ENCODE data around the gene ESYT3. TPM values are rescaled to one million over a fixed set of nuclear protein-coding genes. Genes with fewer than 3 reads are reported as not detected.
"Not testable (repeated sequence)": the region's sequence is repeated elsewhere in the genome, so short reads cannot be mapped to it uniquely, and the experiment has no call there.

ESYT3 gene
- total RNA-seq, 2 donors from 2014 or later, result 2.0 to 6.0 TPM

- intact Hi-C loops (cut with DNase I), result no loop called here
- 94 to 100% methylated on average over 3 of the region's 3 CpGs for WGBS, 2 donors
Measured at GRCh38 chr3:138449490-138449889, 15.1 kb downstream of the ESYT3 start.

GRCh38 chr3:138450181-138450580 is 15.8 kb downstream of the ESYT3 start:
- DNase-seq, result peak in 2 of 4 donors; percentile 42
- no peak for TF ChIP-seq POLR2A (IDR thresholded peaks at IDR 0.05)
- WGBS, 2 donors, result 50 to 56% methylated on average over 7 of the region's 7 CpGs
- intact Hi-C loops (cut with DNase I), result no loop called here
- Histone ChIP-seq H3K4me1 (peaks cover 6% of the 10 kb centered on the region), H3K36me3 (replicated peaks in 1 of 2; ENCODE audit: insufficient read depth in 1 of 2, low read depth in 2 of 2) (no peaks in the 10 kb centered on the region), H3K9me3 (no peaks in the 10 kb centered on the region), H3K4me3 (no peak overlapping the region), H3K27me3 (no peaks in the 10 kb centered on the region), H3K27ac (no peak overlapping the region)
- peak; percentile 50 for ATAC-seq

More at GRCh38 chr3:138449490-138449889, 15.1 kb downstream of the ESYT3 start:
- H3K36me3 ChIP-seq (replicated peaks in 1 of 2; ENCODE audit: insufficient read depth in 1 of 2, low read depth in 2 of 2), result no peaks in the 10 kb centered on the region
- DNase-seq, result no peak
- peaks cover 6% of the 10 kb centered on the region for H3K4me1 ChIP-seq
- H3K27me3 ChIP-seq, result no peaks in the 10 kb centered on the region
- H3K4me3 ChIP-seq, result no peak overlapping the region
- no peak for TF ChIP-seq POLR2A (IDR thresholded peaks at IDR 0.05)
- TF ChIP-seq CTCF (IDR thresholded peaks at IDR 0.05), result no peak
- H3K9me3 ChIP-seq, result no peaks in the 10 kb centered on the region
- no peak for ATAC-seq
- H3K27ac ChIP-seq, result no peak overlapping the region

DNA sequence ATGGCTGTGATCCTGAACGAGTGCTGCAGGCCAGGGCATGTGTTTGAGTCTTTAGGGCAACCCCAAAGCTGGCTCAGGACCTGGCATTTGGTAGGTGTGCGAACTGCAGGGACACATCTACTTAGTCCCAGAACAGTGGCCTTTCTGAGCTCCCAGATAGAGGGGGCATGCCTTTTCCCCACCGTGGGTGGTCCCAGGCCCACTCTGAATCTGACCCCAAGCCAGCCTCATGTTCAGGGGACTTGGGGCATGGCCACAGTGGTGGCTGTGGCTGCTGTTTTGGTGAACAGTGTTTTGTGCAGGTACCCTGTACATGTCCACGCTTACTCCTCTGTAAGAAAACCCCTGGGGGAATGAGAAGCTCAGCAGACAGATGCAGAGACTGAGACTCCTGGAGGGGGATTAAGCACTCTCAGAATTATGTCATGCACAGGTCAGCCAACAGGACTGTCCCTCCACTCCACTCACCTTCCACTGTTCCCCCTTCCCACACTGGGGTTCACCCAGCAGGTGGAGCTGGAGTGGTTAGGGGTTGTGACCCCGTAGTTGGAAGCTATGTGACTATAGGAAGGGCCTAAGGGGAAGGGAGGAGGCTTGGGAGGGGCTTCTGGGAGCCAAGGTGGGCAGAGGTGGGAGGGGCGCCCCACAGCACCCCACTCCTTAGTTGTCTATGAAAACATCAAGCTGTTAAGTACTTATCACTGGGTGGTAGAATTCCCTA is 16.4 kb downstream of the ESYT3 start:
- Histone ChIP-seq H3K4me1 (peaks cover 6% of the 10 kb centered on the region), H3K27ac (no peak overlapping the region), H3K9me3 (no peaks in the 10 kb centered on the region), H3K4me3 (no peak overlapping the region), H3K36me3 (replicated peaks in 1 of 2; ENCODE audit: insufficient read depth in 1 of 2, low read depth in 2 of 2) (no peaks in the 10 kb centered on the region), H3K27me3 (no peaks in the 10 kb centered on the region)
- TF ChIP-seq POLR2A (IDR thresholded peaks at IDR 0.05) (no peak), CTCF (IDR thresholded peaks at IDR 0.05) (no peak)
- DNase-seq, result no peak
- WGBS, 2 donors, result 86 to 89% methylated on average over 5 of the region's 6 CpGs
- no peak for ATAC-seq
- intact Hi-C loops (cut with DNase I), result no loop called here

DNA sequence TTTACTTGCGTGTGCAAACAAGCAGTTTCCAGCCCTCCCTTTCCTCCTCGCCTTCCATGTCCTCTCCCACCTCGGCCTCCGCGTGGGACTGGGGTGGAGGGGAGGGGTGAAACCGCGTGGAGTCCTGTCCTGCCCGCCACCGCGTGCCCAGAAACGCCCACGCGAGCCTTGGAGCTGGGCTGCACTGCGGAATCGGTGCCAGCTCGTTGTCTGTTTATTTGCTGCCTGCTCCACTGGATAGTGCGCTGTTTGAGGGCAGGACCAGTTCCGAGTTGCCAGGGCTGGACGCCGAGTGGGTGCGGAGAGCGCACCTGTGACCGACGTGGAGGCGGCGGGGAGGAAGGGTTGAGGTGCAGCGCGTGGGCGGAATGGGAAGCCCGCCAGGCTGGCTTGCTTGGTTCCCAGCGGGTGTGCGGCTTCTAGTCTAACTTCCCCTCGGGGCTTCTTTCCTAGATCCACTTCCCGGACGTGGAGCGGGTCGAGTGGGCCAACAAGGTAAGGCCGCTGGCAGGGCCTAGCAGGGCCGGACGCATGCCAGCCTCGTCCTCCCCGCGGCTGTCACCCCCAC is 17.3 kb downstream of the ESYT3 start:
- Histone ChIP-seq H3K4me3 (no peak overlapping the region), H3K27me3 (no peaks in the 10 kb centered on the region), H3K27ac (no peak overlapping the region), H3K9me3 (no peaks in the 10 kb centered on the region), H3K4me1 (peaks cover 6% of the 10 kb centered on the region), H3K36me3 (replicated peaks in 1 of 2; ENCODE audit: insufficient read depth in 1 of 2, low read depth in 2 of 2) (no peaks in the 10 kb centered on the region)
- no peak for DNase-seq
- no peak for TF ChIP-seq POLR2A (IDR thresholded peaks at IDR 0.05)
- intact Hi-C loops (cut with DNase I), result no loop called here
- no peak for ATAC-seq
- 91 to 92% methylated on average over 42 to 43 of the region's 43 CpGs for WGBS, 2 donors

- intact Hi-C loops (cut with DNase I), result no loop called here
- H3K27ac ChIP-seq, result no peak overlapping the region
- no peaks in the 10 kb centered on the region for H3K36me3 ChIP-seq (replicated peaks in 1 of 2; ENCODE audit: insufficient read depth in 1 of 2, low read depth in 2 of 2)
- ATAC-seq (no peak), DNase-seq (no peak)
- no peaks in the 10 kb centered on the region for H3K9me3 ChIP-seq
- 72 to 86% methylated on average over 5 to 6 of the region's 6 CpGs for WGBS, 2 donors
- no peaks in the 10 kb centered on the region for H3K27me3 ChIP-seq
- TF ChIP-seq CTCF (IDR thresholded peaks at IDR 0.05), result no peak
- no peak for TF ChIP-seq POLR2A (IDR thresholded peaks at IDR 0.05)
- peaks cover 6% of the 10 kb centered on the region for H3K4me1 ChIP-seq
- no peak overlapping the region for H3K4me3 ChIP-seq
Measured at GRCh38 chr3:138452436-138452835, 18.0 kb downstream of the ESYT3 start.

GRCh38 chr3:138453940-138454339 is 19.5 kb downstream of the ESYT3 start:
- intact Hi-C loops (cut with DNase I); H3K27me3 ChIP-seq; H3K9me3 ChIP-seq; ATAC-seq; H3K27ac ChIP-seq; DNase-seq; H3K4me1 ChIP-seq; H3K4me3 ChIP-seq; H3K36me3 ChIP-seq (replicated peaks in 1 of 2; ENCODE audit: insufficient read depth in 1 of 2, low read depth in 2 of 2): not testable (repeated sequence)
- WGBS, 2 donors, result 74 to 88% methylated on average over 8 of the region's 8 CpGs

Measured in body of pancreas (tissue), 4 donors.